GM13977 (cell line): Measurements from ENCODE around the gene ATP5F1E.
"Not testable (repeated sequence)": the region's sequence is repeated elsewhere in the genome, so short reads cannot be mapped to it uniquely, and the experiment has no call there.

ENCODE experiments used
- DNase-seq: peaks from one replicate; pipeline ENCODE4 v3.0.0; 2012; ENCODE audit warnings: low spot score
- CTCF ChIP-seq: IDR thresholded peaks from 2 replicates; pipeline ENCODE4 v1.5.1; 2012; ENCODE audit warnings: mild to moderate bottlenecking, control low read depth; ENCODE audit not compliant: insufficient read depth; ENCODE audit errors: extremely low read depth, missing control alignments
- in situ Hi-C: fragments of 300-500 bp; cut with MboI; formaldehyde crosslinking; loops from one replicate; pipeline ENCODE4 v1.12.0; 2022; ENCODE audit warnings: low sequenced_read_pairs, low pct_unique_long_range_greater_than_20kb, mixed read lengths, inconsistent platforms; ENCODE audit not compliant: unreplicated experiment

The ATP5F1E gene

GRCh38 chr20:59046862-59047261, 14.7 kb upstream of the ATP5F1E start:
- TF ChIP-seq CTCF: no peak
- in situ Hi-C loops: no loop called here
- DNase-seq: no peak

GRCh38 chr20:59044796-59045195, 12.7 kb upstream of the ATP5F1E start:
- in situ Hi-C loops: no loop called here
- TF ChIP-seq CTCF: no peak
- DNase-seq: no peak

- in situ Hi-C loops: no loop called here
Observed at GRCh38 chr20:59044295-59044694, 12.2 kb upstream of the ATP5F1E start.

GRCh38 chr20:59043698-59044097, 11.6 kb upstream of the ATP5F1E start:
- no peak for DNase-seq
- no peak for TF ChIP-seq CTCF
- in situ Hi-C loops: no loop called here

More at GRCh38 chr20:59044295-59044694, 12.2 kb upstream of the ATP5F1E start:
- no peak for DNase-seq
- no peak for TF ChIP-seq CTCF

GRCh38 chr20:59042796-59043631, 10.9 kb upstream of the ATP5F1E start:
- DNase-seq: peak; percentile 99
- in situ Hi-C loops: no loop called here
- TF ChIP-seq CTCF: no peak

GRCh38 chr20:59042151-59042795, 10.1 kb upstream of the ATP5F1E start, which contains the start of gene PRELID3B:
TSS of gene PRELID3B (minus strand) at chr20:59042786. CDS start at chr20:59042730, 56 bp downstream.
- peak; percentile 40 for DNase-seq
- in situ Hi-C loops: no loop called here
- no peak for TF ChIP-seq CTCF

- DNase-seq, in situ Hi-C loops: not testable (repeated sequence)
Observed at GRCh38 chr20:59041487-59041886, 9.4 kb upstream of the ATP5F1E start.
